SU-DHL-6 (cell line): Measurements from ENCODE around the gene ZCCHC17.

Source experiments
- H2AFZ ChIP-seq: fragments of 200-600 bp; sonication (generic); 2 replicates; pipeline ENCODE4 v1.6.1; 2014; ENCODE audit warnings: low read depth, mild to moderate bottlenecking, moderate library complexity, mixed read lengths, antibody characterized with exemption, low read length; ENCODE audit not compliant: severe bottlenecking
- H3F3A ChIP-seq: fragments of 200-600 bp; shearing (Covaris generic); 2 replicates; pipeline ENCODE4 v1.6.0; 2016; ENCODE audit warnings: antibody characterized with exemption, mild to moderate bottlenecking; ENCODE audit not compliant: insufficient read depth
- H3K27ac ChIP-seq: fragments of 200-600 bp; sonication (generic); 2 replicates; pipeline ENCODE4 v1.5.1; 2016; ENCODE audit warnings: low read depth, mild to moderate bottlenecking, low read length, moderate library complexity, mixed read lengths
- H3K27me3 ChIP-seq: fragments of 200-600 bp; sonication (generic), shearing (Covaris generic); 2 replicates; pipeline ENCODE4 v1.6.0; 2014; ENCODE audit warnings: mild to moderate bottlenecking, low read length
- H3K36me3 ChIP-seq: fragments of 200-600 bp; sonication (generic); 2 replicates; pipeline ENCODE4 v1.6.1; 2014; ENCODE audit warnings: mild to moderate bottlenecking, low read length, mixed read lengths
- H3K4me2 ChIP-seq: fragments of 300-600, 200-600 bp; shearing (Covaris generic), sonication (generic); 2 replicates; pipeline ENCODE4 v1.6.0; 2014; ENCODE audit warnings: low read length, low read depth, mild to moderate bottlenecking; ENCODE audit not compliant: poor library complexity, severe bottlenecking
- H3K4me3 ChIP-seq: fragments of 200-600 bp; sonication (generic); 2 replicates; pipeline ENCODE4 v1.5.1; 2014; ENCODE audit warnings: antibody characterized with exemption, low read length, mild to moderate bottlenecking, mixed read lengths; ENCODE audit not compliant: insufficient read depth, poor library complexity, severe bottlenecking
- H3K79me2 ChIP-seq: fragments of 200-600 bp; sonication (generic); 2 replicates; pipeline ENCODE4 v1.6.1; 2014; ENCODE audit warnings: mild to moderate bottlenecking, low read length, moderate library complexity; ENCODE audit not compliant: insufficient read depth
- H3K9ac ChIP-seq: fragments of 200-600 bp; sonication (generic); 2 replicates; pipeline ENCODE4 v1.7.0; 2014; ENCODE audit warnings: mild to moderate bottlenecking, low read length
- H3K9me2 ChIP-seq: fragments of 200-600 bp; sonication (generic); replicated peaks from 2 replicates; pipeline ENCODE4 v1.6.1; 2014; ENCODE audit warnings: low read length; ENCODE audit not compliant: insufficient read depth
- H3K9me3 ChIP-seq: fragments of 200-600 bp; sonication (generic); 2 replicates; pipeline ENCODE4 v1.6.1; 2014; ENCODE audit warnings: low read length, mixed read lengths; ENCODE audit not compliant: insufficient read depth
- H4K20me1 ChIP-seq: fragments of 200-600 bp; sonication (generic); 2 replicates; pipeline ENCODE4 v1.6.1; 2014; ENCODE audit warnings: low read depth, mild to moderate bottlenecking, antibody characterized with exemption, low read length, moderate library complexity, mixed read lengths
- CTCF ChIP-seq: fragments of 200-600 bp; sonication (generic); IDR thresholded peaks from one replicate; pipeline ENCODE4 v1.5.1; 2017; ENCODE audit warnings: antibody characterized with exemption, mild to moderate bottlenecking, low read length, moderate library complexity; ENCODE audit not compliant: insufficient read depth, poor library complexity, severe bottlenecking
- EZH2phosphoT487 ChIP-seq: fragments of 200-600 bp; sonication (generic), shearing (Covaris generic); conservative IDR thresholded peaks from 2 replicates; pipeline ENCODE4 v1.6.1; 2018; ENCODE audit warnings: mild to moderate bottlenecking, antibody characterized with exemption, low read length, moderate library complexity, mixed read lengths

ZCCHC17 gene

GRCh38 chr1:31405578-31406245, 108.9 kb downstream of the ZCCHC17 start:
- no peak overlapping the region for H2AFZ ChIP-seq
- H3K9me2 ChIP-seq: no peaks in the 10 kb centered on the region
- no peak overlapping the region for H3K4me2 ChIP-seq
- no peaks in the 10 kb centered on the region for H3K79me2 ChIP-seq
- H3K9me3 ChIP-seq: no peaks in the 10 kb centered on the region
- no peak overlapping the region for H3K27ac ChIP-seq
- H3K9ac ChIP-seq: no peak overlapping the region
- no peak overlapping the region for H3K4me3 ChIP-seq
- TF ChIP-seq EZH2phosphoT487 (no peak), CTCF (no peak)
- no peaks in the 10 kb centered on the region for H3K27me3 ChIP-seq
- no peaks in the 10 kb centered on the region for H4K20me1 ChIP-seq
- no peaks in the 10 kb centered on the region for H3K36me3 ChIP-seq
- no peaks in the 10 kb centered on the region for H3F3A ChIP-seq

GRCh38 chr1:31407029-31407626, 110.3 kb downstream of the ZCCHC17 start:
- Histone ChIP-seq H3K4me2 (no peak overlapping the region), H3K36me3 (no peaks in the 10 kb centered on the region), H3F3A (no peaks in the 10 kb centered on the region), H3K79me2 (no peaks in the 10 kb centered on the region), H3K27ac (no peak overlapping the region), H3K9me3 (no peaks in the 10 kb centered on the region), H3K9ac (no peak overlapping the region), H3K27me3 (no peaks in the 10 kb centered on the region), H3K9me2 (no peaks in the 10 kb centered on the region), H4K20me1 (no peaks in the 10 kb centered on the region), H2AFZ (no peak overlapping the region), H3K4me3 (no peak overlapping the region)
- TF ChIP-seq CTCF (no peak), EZH2phosphoT487 (no peak)

GRCh38 chr1:31408788-31409318, 112.0 kb downstream of the ZCCHC17 start:
- TF ChIP-seq CTCF: no peak
- no peak overlapping the region for H3K4me3 ChIP-seq
- no peaks in the 10 kb centered on the region for H3K9me2 ChIP-seq
- H3K9ac ChIP-seq: no peak overlapping the region
- no peaks in the 10 kb centered on the region for H3K27me3 ChIP-seq
- H4K20me1 ChIP-seq: no peaks in the 10 kb centered on the region
- H3K4me2 ChIP-seq: no peak overlapping the region
- no peaks in the 10 kb centered on the region for H3K9me3 ChIP-seq
- no peak overlapping the region for H2AFZ ChIP-seq
- H3K36me3 ChIP-seq: no peaks in the 10 kb centered on the region
- no peaks in the 10 kb centered on the region for H3F3A ChIP-seq
- no peak overlapping the region for H3K27ac ChIP-seq
- H3K79me2 ChIP-seq: no peaks in the 10 kb centered on the region
